Measurements from ENCODE around the gene C20orf202.

Gene C20orf202

GRCh38 chr20:1209447-1210387 is 6.5 kb downstream of the C20orf202 start:
- no peak overlapping the region for H3K4me3 ChIP-seq (replicated peaks; ENCODE audit: low read depth, low read length)
- TF ChIP-seq CTCF (IDR thresholded peaks at IDR 0.05; ENCODE audit: insufficient read depth, low read length, poor library complexity, severe bottlenecking) = no peak
- H3K27me3 ChIP-seq (replicated peaks; ENCODE audit: control insufficient read depth, insufficient read depth, low read length) = no peaks in the 10 kb centered on the region
- DNase-seq (ENCODE audit: extremely low read depth, insufficient read length) = no peak
- H3K36me3 ChIP-seq (ENCODE audit: control insufficient read depth, insufficient read depth, low read length) = no peaks in the 10 kb centered on the region

DNA sequence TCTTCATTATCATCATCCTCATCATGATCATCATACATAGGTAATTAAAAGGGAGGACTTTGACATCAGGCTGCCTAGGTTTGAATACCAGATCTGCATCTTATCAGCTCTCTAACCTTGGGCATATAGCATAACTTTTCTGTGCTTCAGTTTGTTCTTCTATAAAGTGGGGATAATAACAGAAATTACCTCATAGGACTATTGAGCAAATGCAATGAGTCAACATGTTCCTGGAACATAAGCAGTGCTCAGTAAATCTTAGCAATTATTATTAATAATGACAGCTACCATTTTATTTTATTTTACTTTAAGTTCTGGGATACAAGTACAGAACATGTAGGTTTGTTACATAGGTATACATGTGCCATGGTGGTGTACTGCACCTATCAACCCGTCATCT is 7.2 kb downstream of the C20orf202 start:
- no peak for DNase-seq (ENCODE audit: extremely low read depth, insufficient read length)
- TF ChIP-seq CTCF (IDR thresholded peaks at IDR 0.05; ENCODE audit: insufficient read depth, low read length, poor library complexity, severe bottlenecking) = no peak
- Histone ChIP-seq H3K36me3 (ENCODE audit: control insufficient read depth, insufficient read depth, low read length) (no peaks in the 10 kb centered on the region), H3K27me3 (replicated peaks; ENCODE audit: control insufficient read depth, insufficient read depth, low read length) (no peaks in the 10 kb centered on the region), H3K4me3 (replicated peaks; ENCODE audit: low read depth, low read length) (no peak overlapping the region)

DNA sequence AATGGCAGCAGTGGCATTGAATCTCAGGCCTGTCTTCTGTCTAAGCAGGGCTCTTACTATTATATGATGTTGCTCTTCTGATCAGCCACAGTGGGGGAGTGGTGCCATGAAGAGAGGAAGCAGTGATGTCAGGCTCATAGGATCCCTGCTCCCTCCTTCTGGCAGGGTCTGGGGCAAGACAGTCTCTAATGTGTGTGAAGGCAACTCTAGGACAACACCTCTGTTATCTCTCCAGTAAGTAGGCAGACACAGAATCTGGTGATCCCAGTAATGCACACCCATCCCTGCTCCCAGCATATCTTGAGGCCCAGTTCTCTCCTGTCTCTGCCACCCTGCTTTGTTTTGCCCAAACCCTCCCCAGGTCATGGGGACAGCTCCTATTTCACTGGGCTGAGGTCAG is 8.8 kb downstream of the C20orf202 start:
- no peak for DNase-seq (ENCODE audit: extremely low read depth, insufficient read length)
- no peaks in the 10 kb centered on the region for H3K27me3 ChIP-seq (replicated peaks; ENCODE audit: control insufficient read depth, insufficient read depth, low read length)

DNA sequence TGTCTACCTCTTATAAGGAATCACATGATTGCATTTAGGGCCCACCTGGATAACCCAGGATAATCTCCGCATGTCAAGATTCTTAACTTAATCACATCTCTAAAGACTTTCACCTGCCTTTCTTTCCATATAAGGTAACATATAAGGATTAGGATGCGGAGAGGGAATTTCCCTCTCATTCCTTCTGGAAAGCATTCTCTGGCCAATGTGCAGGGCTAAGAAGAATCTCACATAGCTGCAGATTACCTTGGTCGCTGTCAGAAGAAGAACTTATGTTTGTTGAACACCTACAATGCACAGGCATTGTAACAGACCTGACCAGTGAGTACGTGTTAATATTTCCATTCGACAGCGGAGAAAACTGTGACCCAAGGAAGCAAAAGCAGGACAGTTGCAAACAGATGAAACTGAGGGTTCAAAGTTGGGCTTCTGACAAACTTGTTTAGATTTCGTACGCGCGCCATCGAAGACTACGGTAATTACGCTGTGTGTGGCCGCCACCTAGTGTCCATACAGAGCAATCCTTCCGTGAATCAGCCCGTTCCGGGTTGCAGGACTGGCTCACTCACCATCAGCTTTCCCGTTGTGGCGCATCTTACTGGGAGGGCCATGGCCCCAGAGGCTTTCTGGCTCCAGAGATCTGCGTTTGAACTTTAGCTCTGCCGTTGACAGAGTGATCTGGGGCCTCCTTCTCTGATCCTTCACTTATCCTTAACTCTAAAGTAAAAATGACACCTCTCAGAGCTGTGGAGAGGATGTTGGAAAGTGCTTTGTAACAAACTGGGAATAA is 9.5 kb downstream of the C20orf202 start:
- peak; percentile 79 for TF ChIP-seq CTCF (IDR thresholded peaks at IDR 0.05; ENCODE audit: insufficient read depth, low read length, poor library complexity, severe bottlenecking)
- Histone ChIP-seq H3K27me3 (replicated peaks; ENCODE audit: control insufficient read depth, insufficient read depth, low read length) (no peaks in the 10 kb centered on the region), H3K4me3 (replicated peaks; ENCODE audit: low read depth, low read length) (no peak overlapping the region), H3K36me3 (ENCODE audit: control insufficient read depth, insufficient read depth, low read length) (no peaks in the 10 kb centered on the region)
- DNase-seq (ENCODE audit: extremely low read depth, insufficient read length) = no peak

More for the DNA sequence above, 8.8 kb downstream of the C20orf202 start:
- Histone ChIP-seq H3K4me3 (replicated peaks; ENCODE audit: low read depth, low read length) (no peak overlapping the region), H3K36me3 (ENCODE audit: control insufficient read depth, insufficient read depth, low read length) (no peaks in the 10 kb centered on the region)
- no peak for TF ChIP-seq CTCF (IDR thresholded peaks at IDR 0.05; ENCODE audit: insufficient read depth, low read length, poor library complexity, severe bottlenecking)

DNA sequence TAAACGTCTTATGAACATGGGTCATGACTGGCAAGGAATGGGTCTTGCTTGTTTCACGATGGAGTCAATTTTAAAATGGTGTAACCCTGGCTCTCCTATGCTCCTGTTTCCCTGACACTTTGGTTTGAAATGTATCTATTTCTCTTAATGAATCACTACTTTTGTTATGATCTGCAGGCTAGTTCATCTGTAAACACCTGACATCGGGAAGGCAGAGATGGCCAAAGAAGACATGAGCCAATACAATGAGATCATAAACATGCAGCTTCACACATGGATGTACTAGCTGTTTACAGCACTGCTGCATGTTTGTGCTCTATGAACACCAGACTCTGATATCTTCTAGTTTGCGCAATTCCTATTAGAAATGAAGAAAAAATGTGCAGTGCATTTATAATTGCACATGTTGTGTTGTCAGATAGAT is 11.6 kb downstream of the C20orf202 start:
- Histone ChIP-seq H3K36me3 (ENCODE audit: control insufficient read depth, insufficient read depth, low read length) (no peaks in the 10 kb centered on the region), H3K4me3 (replicated peaks; ENCODE audit: low read depth, low read length) (no peak overlapping the region), H3K27me3 (replicated peaks; ENCODE audit: control insufficient read depth, insufficient read depth, low read length) (no peaks in the 10 kb centered on the region)
- no peak for DNase-seq (ENCODE audit: extremely low read depth, insufficient read length)
- no peak for TF ChIP-seq CTCF (IDR thresholded peaks at IDR 0.05; ENCODE audit: insufficient read depth, low read length, poor library complexity, severe bottlenecking)
